Stimulated activated naive CD8-positive, alpha-beta T cell treated with anti-CD3 and anti-CD28 coated beads, Interleukin-15, amount 100 ng/mL, for 72 hours (primary cell): ENCODE results near the gene APPBP2.
A peak's percentile ranks its signal among the peaks of the same experiment; 100 is the strongest.

Source experiments
- ATAC-seq: fragments of 150-1000 bp; cut with Tn5 transposase; 2 replicates; pipeline ENCODE4 v1.10.0; 2021; ENCODE audit warnings: mild to moderate bottlenecking, moderate library complexity
- DNase-seq, 2 donors: peaks; one replicate each; pipeline ENCODE4 v3.0.0; 2021 to 2022
- H3K27ac Mint-ChIP-seq, 2 donors: one replicate each; pipeline ENCODE4 v1.8.0; 2022; ENCODE audit warnings: mild to moderate bottlenecking in 2 of 2, mixed read lengths in 2 of 2, moderate library complexity in 2 of 2
- H3K27me3 Mint-ChIP-seq: one replicate; pipeline ENCODE4 v1.8.0; 2022; ENCODE audit warnings: mixed read lengths
- H3K4me1 Mint-ChIP-seq: one replicate; pipeline ENCODE4 v1.8.0; 2022; ENCODE audit warnings: mild to moderate bottlenecking, mixed read lengths
- H3K4me3 Mint-ChIP-seq, 2 donors: one replicate each; pipeline ENCODE4 v1.8.0; 2022; ENCODE audit warnings: mild to moderate bottlenecking in 2 of 2, mixed read lengths in 2 of 2, moderate library complexity in 1 of 2
- H3K9me3 Mint-ChIP-seq, 2 donors: one replicate each; pipeline ENCODE4 v1.8.0; 2022; ENCODE audit warnings: mixed read lengths in 2 of 2

Gene APPBP2

DNA sequence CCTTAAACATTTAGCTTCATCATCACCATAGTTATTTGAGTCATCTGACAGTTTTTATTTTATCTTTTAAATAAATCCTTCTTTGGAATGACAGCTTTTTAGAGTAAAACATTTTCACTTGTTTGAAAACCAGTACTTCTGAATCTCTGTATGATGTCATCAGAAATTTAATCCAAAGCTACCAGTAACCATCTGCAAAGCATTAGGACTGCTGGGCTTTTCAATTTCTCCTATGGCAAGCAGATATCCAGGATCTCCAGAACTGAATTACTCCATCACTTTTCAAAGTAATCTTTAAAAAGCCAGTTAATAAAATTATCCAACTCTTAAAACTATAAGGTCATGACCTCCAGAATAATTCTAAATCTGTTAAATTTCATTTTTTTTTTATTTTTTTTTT, 52.3 kb downstream of the APPBP2 start:
- Mint-ChIP-seq H3K27ac (no peak overlapping the region), H3K4me3 (no peak overlapping the region), H3K9me3 (no peaks in the 10 kb centered on the region), H3K27me3 (no peaks in the 10 kb centered on the region), H3K4me1 (peaks cover 7% of the 10 kb centered on the region)
- no peak for ATAC-seq
- no peak for DNase-seq

- Mint-ChIP-seq H3K4me3 (no peak overlapping the region), H3K4me1 (peaks cover 7% of the 10 kb centered on the region)
Observed at GRCh38 chr17:60472449-60472848, 53.6 kb downstream of the APPBP2 start.

GRCh38 chr17:60471451-60471850, 54.6 kb downstream of the APPBP2 start:
- H3K27ac Mint-ChIP-seq, result peak overlapping the region in 1 of 2 donors; percentile 87
- DNase-seq, result no peak
- no peak for ATAC-seq
- H3K27me3 Mint-ChIP-seq, result no peaks in the 10 kb centered on the region
- H3K9me3 Mint-ChIP-seq, result no peaks in the 10 kb centered on the region
- peaks cover 7% of the 10 kb centered on the region for H3K4me1 Mint-ChIP-seq
- H3K4me3 Mint-ChIP-seq, result no peak overlapping the region

More at GRCh38 chr17:60472449-60472848, 53.6 kb downstream of the APPBP2 start:
- H3K9me3 Mint-ChIP-seq, result no peaks in the 10 kb centered on the region
- no peak for DNase-seq
- ATAC-seq, result no peak
- H3K27ac Mint-ChIP-seq, result no peak overlapping the region
- H3K27me3 Mint-ChIP-seq, result no peaks in the 10 kb centered on the region

DNA sequence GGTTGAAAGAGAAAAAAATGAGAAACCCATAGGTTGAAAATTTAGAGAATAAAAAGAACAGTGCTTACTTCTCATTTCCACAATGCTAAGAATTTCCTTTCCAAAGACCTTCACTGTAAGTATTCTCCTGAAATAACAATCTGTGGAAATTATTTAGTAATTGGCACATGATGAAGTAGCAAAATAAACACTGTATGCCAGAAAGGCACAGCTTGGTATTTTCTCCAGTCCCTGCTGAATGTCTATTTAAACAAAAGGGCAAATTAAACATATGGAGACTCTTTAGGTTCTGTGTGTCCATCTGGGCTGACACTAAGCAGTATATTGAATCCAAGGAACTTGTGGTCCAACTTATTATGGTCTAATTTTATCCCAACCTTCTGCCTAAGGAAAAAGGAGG, 57.7 kb downstream of the APPBP2 start:
- Mint-ChIP-seq H3K27ac (no peak overlapping the region), H3K4me1 (peaks cover 7% of the 10 kb centered on the region), H3K27me3 (no peaks in the 10 kb centered on the region), H3K9me3 (no peaks in the 10 kb centered on the region), H3K4me3 (no peak overlapping the region)
- DNase-seq (no peak), ATAC-seq (no peak)

GRCh38 chr17:60464343-60464742, 61.7 kb downstream of the APPBP2 start:
- H3K27me3 Mint-ChIP-seq, result no peaks in the 10 kb centered on the region
- H3K4me1 Mint-ChIP-seq, result no peaks in the 10 kb centered on the region
- no peak for DNase-seq
- ATAC-seq, result no peak
- no peak overlapping the region for H3K4me3 Mint-ChIP-seq
- no peaks in the 10 kb centered on the region for H3K9me3 Mint-ChIP-seq
- H3K27ac Mint-ChIP-seq, result no peak overlapping the region

GRCh38 chr17:60463157-60463835, 62.7 kb downstream of the APPBP2 start:
- H3K27ac Mint-ChIP-seq, result no peak overlapping the region
- no peaks in the 10 kb centered on the region for H3K9me3 Mint-ChIP-seq
- no peak for ATAC-seq
- H3K4me3 Mint-ChIP-seq, result no peak overlapping the region
- no peak for DNase-seq
- no peaks in the 10 kb centered on the region for H3K4me1 Mint-ChIP-seq
- H3K27me3 Mint-ChIP-seq, result no peaks in the 10 kb centered on the region

- ATAC-seq (no peak), DNase-seq (no peak)
- Mint-ChIP-seq H3K4me3 (no peak overlapping the region), H3K27ac (no peak overlapping the region), H3K4me1 (no peaks in the 10 kb centered on the region), H3K27me3 (no peaks in the 10 kb centered on the region), H3K9me3 (no peaks in the 10 kb centered on the region)
Observed at GRCh38 chr17:60461584-60461983, 64.5 kb downstream of the APPBP2 start.

- ATAC-seq (no peak), DNase-seq (no peak)
- Mint-ChIP-seq H3K9me3 (no peaks in the 10 kb centered on the region), H3K27me3 (no peaks in the 10 kb centered on the region), H3K4me1 (no peaks in the 10 kb centered on the region), H3K4me3 (no peak overlapping the region), H3K27ac (peak overlapping the region in 1 of 2 donors; percentile 55)
Observed at GRCh38 chr17:60457148-60457547, 68.9 kb downstream of the APPBP2 start.

GRCh38 chr17:60455378-60455777, 70.7 kb downstream of the APPBP2 start:
- DNase-seq, result no peak
- ATAC-seq, result no peak
- H3K4me1 Mint-ChIP-seq, result no peaks in the 10 kb centered on the region
- H3K27me3 Mint-ChIP-seq, result no peaks in the 10 kb centered on the region
- no peak overlapping the region for H3K27ac Mint-ChIP-seq
- no peaks in the 10 kb centered on the region for H3K9me3 Mint-ChIP-seq
- no peak overlapping the region for H3K4me3 Mint-ChIP-seq

- H3K4me3 Mint-ChIP-seq, result no peak overlapping the region
- H3K27ac Mint-ChIP-seq, result no peak overlapping the region
- no peaks in the 10 kb centered on the region for H3K27me3 Mint-ChIP-seq
- H3K4me1 Mint-ChIP-seq, result no peaks in the 10 kb centered on the region
- H3K9me3 Mint-ChIP-seq, result no peaks in the 10 kb centered on the region
- no peak for ATAC-seq
- DNase-seq, result no peak
Observed at GRCh38 chr17:60451965-60452364, 74.1 kb downstream of the APPBP2 start.

DNA sequence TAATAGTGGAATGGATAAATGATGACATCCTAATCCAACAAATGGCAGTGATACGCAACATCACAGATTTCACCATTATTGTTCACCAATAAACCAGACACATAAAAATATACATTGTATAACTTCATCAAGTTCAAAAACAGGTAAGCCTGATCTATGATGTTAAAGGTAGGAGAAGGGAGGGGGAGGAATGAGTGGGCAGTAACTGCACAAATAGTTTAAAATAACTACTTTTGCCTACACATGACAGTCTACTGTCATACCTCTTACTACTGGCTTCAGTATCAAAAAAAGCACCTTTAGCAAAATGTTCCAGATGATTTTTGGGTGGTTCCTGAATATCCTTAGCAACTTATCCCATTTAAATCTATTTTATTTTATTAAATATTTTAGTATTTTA, 75.0 kb downstream of the APPBP2 start:
- H3K27me3 Mint-ChIP-seq, result no peaks in the 10 kb centered on the region
- no peak overlapping the region for H3K4me3 Mint-ChIP-seq
- no peak for ATAC-seq
- no peaks in the 10 kb centered on the region for H3K9me3 Mint-ChIP-seq
- no peak overlapping the region for H3K27ac Mint-ChIP-seq
- no peak for DNase-seq
- H3K4me1 Mint-ChIP-seq, result no peaks in the 10 kb centered on the region

DNA sequence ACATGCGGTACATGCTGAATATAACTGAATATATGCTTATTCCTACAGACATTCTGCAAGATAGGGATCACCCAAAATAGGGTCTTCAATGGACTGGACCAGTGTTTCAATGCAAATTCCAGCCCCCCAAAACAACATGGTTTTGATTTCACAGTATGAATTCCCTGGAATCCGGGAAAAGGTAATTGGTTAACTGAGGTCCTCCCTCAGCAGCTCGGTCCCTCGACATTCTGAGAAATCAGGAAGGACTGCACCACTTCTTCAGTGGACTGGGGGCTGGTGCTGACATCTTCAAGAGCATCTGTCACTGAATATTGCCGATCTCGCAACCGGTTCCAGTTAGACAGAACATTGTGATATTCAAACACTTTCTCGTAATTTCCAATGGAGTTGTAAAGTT, 78.7 kb downstream of the APPBP2 start:
- no peak for ATAC-seq
- no peak for DNase-seq
- H3K4me3 Mint-ChIP-seq, result no peak overlapping the region
- H3K27ac Mint-ChIP-seq, result no peak overlapping the region
- H3K4me1 Mint-ChIP-seq, result no peaks in the 10 kb centered on the region
- H3K27me3 Mint-ChIP-seq, result no peaks in the 10 kb centered on the region
- H3K9me3 Mint-ChIP-seq, result no peaks in the 10 kb centered on the region

DNA sequence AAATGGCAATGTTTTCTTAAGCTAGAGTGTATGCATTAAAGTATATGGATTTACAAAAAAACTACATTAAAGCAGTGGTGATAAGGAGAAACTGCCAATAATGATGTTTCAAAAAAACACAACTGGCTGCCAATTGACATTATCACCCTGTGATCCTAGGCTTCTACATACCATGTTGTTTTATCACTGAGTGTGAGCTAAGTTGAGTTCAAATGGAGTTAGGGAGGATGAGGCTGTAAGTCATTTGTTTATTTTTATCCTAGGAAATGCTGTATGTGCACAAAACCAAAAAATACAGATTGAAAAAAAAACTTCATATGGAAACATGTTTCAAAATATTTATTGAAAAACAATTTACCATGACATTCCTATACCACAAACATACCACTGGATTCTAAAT, 80.9 kb downstream of the APPBP2 start:
- Mint-ChIP-seq H3K27ac (no peak overlapping the region), H3K27me3 (no peaks in the 10 kb centered on the region), H3K4me3 (no peak overlapping the region), H3K9me3 (no peaks in the 10 kb centered on the region), H3K4me1 (no peaks in the 10 kb centered on the region)
- ATAC-seq (no peak), DNase-seq (no peak)

GRCh38 chr17:60443713-60444112, 82.3 kb downstream of the APPBP2 start:
- no peak overlapping the region for H3K4me3 Mint-ChIP-seq

DNA sequence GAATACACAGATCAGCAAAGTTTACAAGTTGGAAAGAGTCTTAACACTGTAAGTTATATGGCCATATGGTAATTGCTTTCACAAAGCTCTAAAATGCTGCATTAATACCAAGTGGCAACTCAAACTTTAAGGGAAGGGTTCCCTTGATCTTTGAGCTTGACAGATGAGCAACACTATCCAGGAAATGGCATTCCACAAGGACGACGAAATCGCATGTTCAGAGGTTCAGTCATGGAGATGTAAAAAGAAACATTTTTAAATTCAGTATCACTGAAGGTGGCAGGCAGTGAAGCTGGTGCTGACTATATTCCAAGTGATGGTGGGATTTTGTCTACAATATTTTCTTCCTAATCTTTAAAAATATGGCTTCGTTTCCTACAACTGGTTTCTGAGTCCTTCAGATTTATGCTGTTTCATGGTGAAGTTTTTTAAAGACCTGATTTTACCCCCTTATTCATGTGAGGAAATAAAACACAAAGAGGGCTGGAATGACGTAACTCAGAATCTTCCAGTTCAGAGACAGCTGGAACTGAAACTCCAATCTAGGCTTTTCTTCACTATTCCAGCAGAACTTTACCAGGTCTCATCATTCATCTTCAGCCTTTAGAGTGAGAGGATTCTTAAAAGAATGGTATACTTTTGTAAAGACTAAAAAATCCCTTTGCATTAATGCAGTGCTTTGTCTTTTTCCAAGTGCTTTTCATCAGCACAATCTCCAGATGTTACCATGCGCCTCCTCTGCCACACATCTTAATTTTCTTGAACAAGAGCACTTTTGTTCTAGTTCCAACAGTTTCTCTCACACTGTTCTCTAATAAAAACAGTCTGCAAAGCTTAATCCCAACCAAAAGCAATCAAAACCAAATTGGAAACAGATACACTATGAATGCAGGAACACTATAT, 83.5 kb downstream of the APPBP2 start:
- H3K4me1 Mint-ChIP-seq, result no peaks in the 10 kb centered on the region
- H3K27me3 Mint-ChIP-seq, result no peaks in the 10 kb centered on the region
- no peak overlapping the region for H3K27ac Mint-ChIP-seq
- DNase-seq (no peak), ATAC-seq (no peak)
- H3K4me3 Mint-ChIP-seq, result no peak overlapping the region
- H3K9me3 Mint-ChIP-seq, result no peaks in the 10 kb centered on the region

More at GRCh38 chr17:60443713-60444112, 82.3 kb downstream of the APPBP2 start:
- no peak for ATAC-seq
- DNase-seq, result no peak
- no peak overlapping the region for H3K27ac Mint-ChIP-seq
- no peaks in the 10 kb centered on the region for H3K9me3 Mint-ChIP-seq
- H3K27me3 Mint-ChIP-seq, result no peaks in the 10 kb centered on the region
- no peaks in the 10 kb centered on the region for H3K4me1 Mint-ChIP-seq

DNA sequence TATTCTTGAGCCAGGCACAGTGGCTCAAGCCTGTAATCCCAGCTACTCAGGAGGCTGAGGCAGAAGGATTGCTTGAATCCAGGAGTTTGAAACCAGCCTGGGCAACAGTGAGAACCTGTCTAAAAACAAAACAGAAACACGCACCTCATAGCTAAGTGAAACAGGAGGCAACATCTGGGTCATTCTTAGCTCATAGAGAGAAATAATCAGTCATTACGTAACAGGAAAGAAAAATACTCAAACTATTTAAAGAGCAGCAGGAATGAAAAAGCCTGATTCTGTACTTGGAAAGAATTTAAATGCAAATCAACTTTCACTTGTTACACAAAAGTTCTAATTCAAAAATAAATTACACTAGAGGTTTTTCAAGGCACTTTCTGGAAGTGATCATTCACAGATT, 86.5 kb downstream of the APPBP2 start:
- H3K27me3 Mint-ChIP-seq, result peaks cover 13% of the 10 kb centered on the region
- H3K4me1 Mint-ChIP-seq, result no peaks in the 10 kb centered on the region
- no peak overlapping the region for H3K27ac Mint-ChIP-seq
- DNase-seq, result no peak
- H3K4me3 Mint-ChIP-seq, result no peak overlapping the region
- no peaks in the 10 kb centered on the region for H3K9me3 Mint-ChIP-seq
- ATAC-seq, result no peak
